GM12892 (cell line): ENCODE data around the gene FOXB2. TPM values are rescaled to one million over a fixed set of nuclear protein-coding genes. Genes with fewer than 3 reads are reported as not detected.
"Not testable (repeated sequence)": the region's sequence is repeated elsewhere in the genome, so short reads cannot be mapped to it uniquely, and the experiment has no call there.

Source experiments
- DNase-seq: peaks from one replicate; pipeline ENCODE4 v3.0.0; 2011; ENCODE audit not compliant: insufficient read length
- FAIRE-seq: peaks from 2 replicates; lab custom pipeline; 2011; peaks lifted over from hg19 to GRCh38; lab: Jason Lieb, UNC
- POLR2A ChIP-seq: IDR thresholded peaks from 2 replicates; pipeline ENCODE4 v1.6.1; 2011; ENCODE audit warnings: low read depth, low read length, control low read depth
- POLR2AphosphoS5 ChIP-seq: IDR thresholded peaks from 2 replicates; pipeline ENCODE4 v1.6.1; 2011; ENCODE audit warnings: low read depth, low read length, control low read depth
- TAF1 ChIP-seq: IDR thresholded peaks from 2 replicates; pipeline ENCODE4 v1.6.1; 2011; ENCODE audit warnings: low read depth, mild to moderate bottlenecking, control low read depth, low read length, borderline replicate concordance
- polyA plus RNA-seq: library from polyadenylated mRNA; unstranded; fragments of >200 nt; gene quantifications from one replicate; pipeline ENCODE4 v1.2.1, GENCODE V29; 2012; ENCODE audit warnings: missing spikeins, inconsistent platforms; ENCODE audit not compliant: missing spikeins

Gene FOXB2
- polyA plus RNA-seq, result not detected

GRCh38 chr9:77019236-77019925 is at the start of gene FOXB2:
FOXB2 (plus strand) TSS chr9:77019655; CDS start chr9:77019655, 0 bp downstream.
- TF ChIP-seq POLR2AphosphoS5 (no peak), POLR2A (no peak), TAF1 (no peak)
- DNase-seq (no peak), FAIRE-seq (no peak)

GRCh38 chr9:76969716-76970115 is 49.7 kb upstream of the FOXB2 start:
- FAIRE-seq (no peak), DNase-seq (no peak)
- no peak for TF ChIP-seq POLR2A
- no peak for TF ChIP-seq POLR2AphosphoS5
- TF ChIP-seq TAF1, result no peak

- FAIRE-seq, DNase-seq: not testable (repeated sequence)
Measured at GRCh38 chr9:76978831-76979230, 40.6 kb upstream of the FOXB2 start.

GRCh38 chr9:76980566-76980965 is 38.9 kb upstream of the FOXB2 start:
- no peak for FAIRE-seq
- no peak for DNase-seq
- TF ChIP-seq TAF1, result no peak
- TF ChIP-seq POLR2AphosphoS5, result no peak
- no peak for TF ChIP-seq POLR2A

- TF ChIP-seq TAF1 (no peak), POLR2AphosphoS5 (no peak), POLR2A (no peak)
- FAIRE-seq, result no peak
- DNase-seq, result no peak
Measured at GRCh38 chr9:76984486-76984885, 35.0 kb upstream of the FOXB2 start.

GRCh38 chr9:76985581-76985980 is 33.9 kb upstream of the FOXB2 start:
- FAIRE-seq (no peak), DNase-seq (no peak)
- TF ChIP-seq POLR2AphosphoS5 (no peak), TAF1 (no peak), POLR2A (no peak)

- no peak for TF ChIP-seq POLR2A
- no peak for TF ChIP-seq TAF1
- TF ChIP-seq POLR2AphosphoS5, result no peak
- DNase-seq, result no peak
- FAIRE-seq, result peak; percentile 57
Measured at GRCh38 chr9:76987594-76988200, 31.8 kb upstream of the FOXB2 start.

GRCh38 chr9:76988941-76989340 is 30.5 kb upstream of the FOXB2 start:
- no peak for FAIRE-seq
- TF ChIP-seq TAF1 (no peak), POLR2AphosphoS5 (no peak), POLR2A (no peak)
- no peak for DNase-seq

GRCh38 chr9:76989501-76989900 is 30.0 kb upstream of the FOXB2 start:
- FAIRE-seq, result no peak
- no peak for TF ChIP-seq TAF1
- TF ChIP-seq POLR2A, result no peak
- no peak for TF ChIP-seq POLR2AphosphoS5
- DNase-seq, result no peak

- DNase-seq, result no peak
- TF ChIP-seq TAF1, result no peak
- TF ChIP-seq POLR2A, result no peak
- TF ChIP-seq POLR2AphosphoS5, result no peak
- FAIRE-seq, result no peak
Measured at GRCh38 chr9:76996700-76997099, 22.8 kb upstream of the FOXB2 start.

GRCh38 chr9:76999261-76999660 is 20.2 kb upstream of the FOXB2 start:
- FAIRE-seq, result no peak
- TF ChIP-seq TAF1 (no peak), POLR2A (no peak), POLR2AphosphoS5 (no peak)
- no peak for DNase-seq

- FAIRE-seq, result no peak
- no peak for DNase-seq
- TF ChIP-seq POLR2A, result no peak
Measured at GRCh38 chr9:77000330-77000729, 19.1 kb upstream of the FOXB2 start.
